B cell (primary cell): ENCODE measurements around the gene NUDT3. TPM values are rescaled to one million over a fixed set of nuclear protein-coding genes. Genes with fewer than 3 reads are reported as not detected.

ENCODE experiments used
- ATAC-seq: fragments of 200-7000 bp; cut with Tn5 transposase; one replicate; pipeline ENCODE4 v1.10.0; 2021; ENCODE audit warnings: low read depth, mild to moderate bottlenecking, moderate number of reproducible peaks, moderate library complexity
- CTCF ChIA-PET: fragments of 350-600 bp; sonication (Branson Sonifier 250); formaldehyde crosslinking; loops from one replicate; lab custom pipeline; 2021; ENCODE audit warnings: antibody characterized with exemption, inconsistent platforms; lab: Charles Lee
- POLR2A ChIA-PET: fragments of 350-600 bp; sonication (Branson Sonifier 250); formaldehyde crosslinking; loops from one replicate; lab custom pipeline; 2021; ENCODE audit warnings: antibody characterized with exemption; lab: Charles Lee
- DNase-seq: peaks from one replicate; pipeline ENCODE4 v3.0.0; 2013
- H2AFZ ChIP-seq: 2 replicates; pipeline ENCODE4 v1.6.1; 2012; ENCODE audit warnings: mild to moderate bottlenecking, low read depth, low read length; ENCODE audit not compliant: insufficient read depth, poor library complexity, severe bottlenecking
- H3K27ac ChIP-seq, 2 donors: 1 replicate in 1 of 2; 2 replicates in 1 of 2; pipeline ENCODE4 v1.5.1; 2012 to 2013; ENCODE audit warnings: low read length in 2 of 2, mild to moderate bottlenecking in 2 of 2, moderate library complexity in 1 of 2
- H3K27me3 ChIP-seq, 4 experiments: fragments of 200-600 bp in 1 of 4; sonication (generic) in 1 of 4; replicated peaks in 1 of 4; 1 replicate in 2 of 4; 2 replicates in 2 of 4; pipeline versions ENCODE4 v1.6.1 to v1.7.0; 2013 to 2016; ENCODE audit warnings: low read length in 3 of 4, mild to moderate bottlenecking in 2 of 4, mixed read lengths in 1 of 4, moderate library complexity in 1 of 4; ENCODE audit not compliant: insufficient read depth in 4 of 4, control insufficient read depth in 3 of 4; ENCODE audit errors: control extremely low read depth in 1 of 4
- H3K36me3 ChIP-seq, 2 experiments: replicated peaks in 1 of 2; 1 replicate in 1 of 2; 2 replicates in 1 of 2; pipeline versions ENCODE4 v1.6.1 to v1.7.1; 2013; ENCODE audit warnings: low read length in 1 of 2; ENCODE audit not compliant: insufficient read depth in 2 of 2, control insufficient read depth in 1 of 2; ENCODE audit errors: control extremely low read depth in 1 of 2, extremely low read depth in 1 of 2
- H3K4me1 ChIP-seq, 2 donors: fragments of 200-600 bp in 1 of 2; sonication (generic) in 1 of 2; 1 replicate in 1 of 2; 2 replicates in 1 of 2; pipeline versions ENCODE4 v1.5.1 to v1.6.1; 2013 to 2017; ENCODE audit warnings: low read length in 2 of 2; ENCODE audit not compliant: control insufficient read depth in 2 of 2, insufficient read depth in 2 of 2
- H3K4me2 ChIP-seq: replicated peaks from 2 replicates; pipeline ENCODE3; 2012; ENCODE audit warnings: mild to moderate bottlenecking, low read depth, low read length; ENCODE audit not compliant: poor library complexity, severe bottlenecking
- H3K4me3 ChIP-seq, 5 experiments: fragments of 200-600 bp in 1 of 5; sonication (generic) in 1 of 5; 1 replicate in 3 of 5; 2 replicates in 2 of 5; pipeline versions ENCODE4 v1.5.1 to v1.7.0; 2011 to 2016; ENCODE audit warnings: low read length in 4 of 5, mild to moderate bottlenecking in 4 of 5, low read depth in 2 of 5, control low read depth in 1 of 5, moderate library complexity in 1 of 5; ENCODE audit not compliant: insufficient read depth in 1 of 5; ENCODE audit errors: control extremely low read depth in 1 of 5, extremely low read depth in 1 of 5
- H3K79me2 ChIP-seq: fragments of 200-600 bp; sonication (generic); one replicate; pipeline ENCODE4 v1.6.0; 2016; ENCODE audit warnings: low read length; ENCODE audit not compliant: control insufficient read depth, insufficient read depth
- H3K9ac ChIP-seq: fragments of 200-600 bp; sonication (generic); 2 replicates; pipeline ENCODE4 v1.6.1; 2017; ENCODE audit warnings: mild to moderate bottlenecking, low read length, moderate library complexity
- H3K9me3 ChIP-seq, 3 donors: one replicate each; pipeline versions ENCODE4 v1.6.1 to v1.7.1; 2013; ENCODE audit warnings: low read length in 2 of 3; ENCODE audit not compliant: control insufficient read depth in 2 of 3, insufficient read depth in 1 of 3; ENCODE audit errors: control extremely low read depth in 1 of 3
- H4K20me1 ChIP-seq: 2 replicates; pipeline ENCODE4 v1.6.0; 2012; ENCODE audit warnings: mild to moderate bottlenecking, low read length; ENCODE audit not compliant: insufficient read depth, control insufficient read depth, poor library complexity, severe bottlenecking
- H3K27ac Mint-ChIP-seq: one replicate; pipeline ENCODE4 v1.8.0; 2021; ENCODE audit warnings: mixed read lengths
- H3K27me3 Mint-ChIP-seq: one replicate; pipeline ENCODE4 v1.8.0; 2021; ENCODE audit warnings: mixed read lengths
- H3K4me1 Mint-ChIP-seq: one replicate; pipeline ENCODE4 v1.8.0; 2021; ENCODE audit warnings: mixed read lengths
- H3K4me3 Mint-ChIP-seq: one replicate; pipeline ENCODE4 v1.8.0; 2021; ENCODE audit warnings: mixed read lengths
- H3K9me3 Mint-ChIP-seq: one replicate; pipeline ENCODE4 v1.8.0; 2022; ENCODE audit warnings: mixed read lengths; ENCODE audit not compliant: insufficient read depth
- CTCF ChIP-seq: fragments of 200-600 bp; IDR thresholded peaks from one replicate; pipeline ENCODE4 v1.8.0; 2022; ENCODE audit warnings: antibody characterized with exemption, mild to moderate bottlenecking
- EZH2 ChIP-seq: IDR thresholded peaks from 2 replicates; pipeline ENCODE4 v1.6.1; 2012; ENCODE audit warnings: borderline replicate concordance, low read depth, mild to moderate bottlenecking, moderate library complexity, low read length; ENCODE audit not compliant: insufficient read depth, poor library complexity, severe bottlenecking
- WGBS: methylation state at CpG from one replicate; pipeline ENCODE4 v1.1.5; 2013; ENCODE audit warnings: missing lambda C conversion rate; ENCODE audit not compliant: insufficient coverage; 5-methylcytosine and 5-hydroxymethylcytosine counted together
- intact Hi-C: fragments of 100-400 bp; cut with micrococcal nuclease; formaldehyde crosslinking; loops from one replicate; pipeline ENCODE4 v1.10.0; 2022
- polyA plus RNA-seq: library from polyadenylated mRNA; depleted of rRNA; stranded (reverse); fragments of >200 nt; gene quantifications from 2 replicates; pipeline ENCODE4 v1.2.3, GENCODE V29; 2012
- total RNA-seq, 2 donors: library from RNA; stranded (reverse); fragments of 120-200 nt in 1 of 2; gene quantifications; 1 replicate in 1 of 2; 2 replicates in 1 of 2; pipeline versions ENCODE4 v1.2.3 to v1.2.4, GENCODE V29; 2013 to 2022

The NUDT3 gene
- total and polyA plus RNA-seq, 2 donors (not counting 1 experiment from before 2014, with no cell fraction given) = 18.2 to 37.4 TPM

GRCh38 chr6:34323300-34323699, 69.2 kb downstream of the NUDT3 start:
- no peak for DNase-seq
- CTCF ChIA-PET = interaction anchor here (0.7 to 1.5 kb wide), 2 partner anchors 10 to 74 kb away, joined by 3 to 4 read pairs; partner anchors contain the start of gene SMIM29
- H3K27me3 ChIP-seq = no peaks in the 10 kb centered on the region
- WGBS = 96% methylated on average over 3 of the region's 6 CpGs
- intact Hi-C loops = no loop called here
- ATAC-seq = no peak
- no peak overlapping the region for H2AFZ ChIP-seq
- H3K4me2 ChIP-seq = no peak overlapping the region
- H3K4me1 ChIP-seq = peaks cover 13 to 15% of the 10 kb centered on the region in 2 donors
- H3K9ac ChIP-seq = no peak overlapping the region
- Mint-ChIP-seq H3K9me3 (no peaks in the 10 kb centered on the region), H3K4me1 (peaks cover 25% of the 10 kb centered on the region), H3K4me3 (no peak overlapping the region), H3K27me3 (no peaks in the 10 kb centered on the region), H3K27ac (no peak overlapping the region)
- H3K36me3 ChIP-seq = peaks cover 0 to 2% of the 10 kb centered on the region in 2 experiments
- H3K9me3 ChIP-seq = no peaks in the 10 kb centered on the region
- no peaks in the 10 kb centered on the region for H4K20me1 ChIP-seq
- POLR2A ChIA-PET = no interaction called here
- TF ChIP-seq EZH2 (no peak), CTCF (no peak)
- no peak overlapping the region for H3K27ac ChIP-seq
- no peak overlapping the region for H3K4me3 ChIP-seq
- H3K79me2 ChIP-seq = peaks cover 56% of the 10 kb centered on the region

- no peaks in the 10 kb centered on the region for H3K27me3 Mint-ChIP-seq
- no peak overlapping the region for H3K27ac ChIP-seq
- no CpG with 5 or more reads among the region's 1 CpG for WGBS
- ChIA-PET CTCF (interaction anchor here (1.5 kb wide), 1 partner anchor 74 kb away, joined by 4 read pairs; the partner anchor contains the start of gene SMIM29), POLR2A (no interaction called here)
- H3K9ac ChIP-seq = no peak overlapping the region
- intact Hi-C loops = no loop called here
- H3K9me3 ChIP-seq = no peaks in the 10 kb centered on the region
- H3K4me3 Mint-ChIP-seq = no peak overlapping the region
- peaks cover 56% of the 10 kb centered on the region for H3K79me2 ChIP-seq
- H3K27me3 ChIP-seq = no peaks in the 10 kb centered on the region
- no peak overlapping the region for H3K4me3 ChIP-seq
- H3K9me3 Mint-ChIP-seq = no peaks in the 10 kb centered on the region
- no peak overlapping the region for H2AFZ ChIP-seq
- no peak overlapping the region for H3K4me2 ChIP-seq
- ATAC-seq (no peak), DNase-seq (no peak)
- no peaks in the 10 kb centered on the region for H4K20me1 ChIP-seq
- peaks cover 17 to 20% of the 10 kb centered on the region in 2 donors for H3K4me1 ChIP-seq
- TF ChIP-seq CTCF = no peak
- TF ChIP-seq EZH2 = no peak
- H3K27ac Mint-ChIP-seq = no peak overlapping the region
- no peaks in the 10 kb centered on the region for H3K36me3 ChIP-seq
- peaks cover 30% of the 10 kb centered on the region for H3K4me1 Mint-ChIP-seq
Measured at GRCh38 chr6:34322732-34323131, 69.7 kb downstream of the NUDT3 start.
